ENCODE measurements around the gene HYAL3.
"Not testable (repeated sequence)": the region's sequence is repeated elsewhere in the genome, so short reads cannot be mapped to it uniquely, and the experiment has no call there.

The HYAL3 gene

GRCh38 chr3:50312041-50312440 is 12.8 kb upstream of the HYAL3 start:
- DNase-seq = not testable (repeated sequence)

GRCh38 chr3:50304601-50305000 is 5.4 kb upstream of the HYAL3 start:
- no peak for DNase-seq

- no peak for DNase-seq
These were observed 4.0 kb upstream of the HYAL3 start, which contains the start of gene HYAL1 for GRCh38 chr3:50303013-50303815. Gene HYAL1 (minus strand): TSS chr3:50303574. CDS start chr3:50302956, 618 bp downstream.

- DNase-seq = no peak
These were observed 3.1 kb upstream of the HYAL3 start for GRCh38 chr3:50302095-50303012.

GRCh38 chr3:50300681-50301254 is 1.6 kb upstream of the HYAL3 start:
- no peak for DNase-seq

- DNase-seq = peak in 1 of 2 experiments; percentile 59
These were observed 900 bp upstream of the HYAL3 start for GRCh38 chr3:50299929-50300680.

- no peak for DNase-seq
These were observed 378 bp upstream of the HYAL3 start for GRCh38 chr3:50299638-50299928.

- DNase-seq = no peak
These were observed 1.1 kb downstream of the HYAL3 start for GRCh38 chr3:50297896-50298725.

GRCh38 chr3:50297384-50297775 is 1.8 kb downstream of the HYAL3 start:
- no peak for DNase-seq

- no peak for DNase-seq
These were observed 2.4 kb downstream of the HYAL3 start for GRCh38 chr3:50296721-50297383.

GRCh38 chr3:50295553-50296431 is 3.4 kb downstream of the HYAL3 start:
- no peak for DNase-seq

- DNase-seq = no peak
These were observed 4.5 kb downstream of the HYAL3 start for GRCh38 chr3:50294492-50295403.

GRCh38 chr3:50294089-50294488 is 5.1 kb downstream of the HYAL3 start:
- DNase-seq = no peak

- DNase-seq = no peak
These were observed 6.0 kb downstream of the HYAL3 start for GRCh38 chr3:50293079-50293801.

GRCh38 chr3:50292159-50293078 is 6.8 kb downstream of the HYAL3 start, which contains the start of gene IFRD2:
Gene IFRD2 (minus strand): TSS chr3:50292429. CDS start chr3:50292274, 155 bp downstream.
- DNase-seq = peak; percentile 74 to 95

GRCh38 chr3:50290161-50290641 is 9.0 kb downstream of the HYAL3 start:
- DNase-seq = no peak

- DNase-seq = no peak
These were observed 10.1 kb downstream of the HYAL3 start for GRCh38 chr3:50289130-50289529.

All from NCI-H446 (cell line).